ENCODE results near the gene DCAF4.

DNA sequence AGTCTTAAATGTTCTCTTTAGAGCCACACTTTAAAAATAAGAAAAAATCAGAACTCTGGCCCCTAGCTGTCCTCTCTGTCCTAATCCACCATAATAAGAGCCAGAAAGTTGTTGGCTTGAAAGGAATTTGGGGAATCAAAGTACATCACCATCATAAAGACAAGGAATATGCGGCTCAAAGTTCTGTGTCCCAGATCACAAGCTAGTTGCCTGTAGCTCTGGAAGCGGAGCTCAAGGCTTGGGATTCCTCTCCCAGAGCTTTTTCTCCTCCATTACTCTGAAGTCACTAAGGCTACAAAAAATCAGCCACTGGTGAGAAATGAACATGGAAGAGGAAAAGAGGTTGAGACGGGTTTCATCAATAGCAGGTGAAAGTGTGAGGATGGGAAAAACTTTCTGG, 38.8 kb upstream of the DCAF4 start:
- TF ChIP-seq, protein P1, sequence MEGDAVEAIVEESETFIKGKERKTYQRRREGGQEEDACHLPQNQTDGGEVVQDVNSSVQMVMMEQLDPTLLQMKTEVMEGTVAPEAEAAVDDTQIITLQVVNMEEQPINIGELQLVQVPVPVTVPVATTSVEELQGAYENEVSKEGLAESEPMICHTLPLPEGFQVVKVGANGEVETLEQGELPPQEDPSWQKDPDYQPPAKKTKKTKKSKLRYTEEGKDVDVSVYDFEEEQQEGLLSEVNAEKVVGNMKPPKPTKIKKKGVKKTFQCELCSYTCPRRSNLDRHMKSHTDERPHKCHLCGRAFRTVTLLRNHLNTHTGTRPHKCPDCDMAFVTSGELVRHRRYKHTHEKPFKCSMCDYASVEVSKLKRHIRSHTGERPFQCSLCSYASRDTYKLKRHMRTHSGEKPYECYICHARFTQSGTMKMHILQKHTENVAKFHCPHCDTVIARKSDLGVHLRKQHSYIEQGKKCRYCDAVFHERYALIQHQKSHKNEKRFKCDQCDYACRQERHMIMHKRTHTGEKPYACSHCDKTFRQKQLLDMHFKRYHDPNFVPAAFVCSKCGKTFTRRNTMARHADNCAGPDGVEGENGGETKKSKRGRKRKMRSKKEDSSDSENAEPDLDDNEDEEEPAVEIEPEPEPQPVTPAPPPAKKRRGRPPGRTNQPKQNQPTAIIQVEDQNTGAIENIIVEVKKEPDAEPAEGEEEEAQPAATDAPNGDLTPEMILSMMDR (IDR thresholded peaks at IDR 0.05) = no peak
- TF ChIP-seq POLR2A (IDR thresholded peaks at IDR 0.05) (no peak), POLR2AphosphoS5 (IDR thresholded peaks at IDR 0.05) (no peak)
